Pons (tissue), 1 donor: ENCODE data around the gene ATP6V0A1.
A peak's percentile ranks its signal among the peaks of the same experiment; 100 is the strongest.
"Not testable (repeated sequence)": the region's sequence is repeated elsewhere in the genome, so short reads cannot be mapped to it uniquely, and the experiment has no call there.

ENCODE experiments used
- DNase-seq: peaks from one replicate; pipeline ENCODE4 v3.0.0-alpha.2; 2016; ENCODE audit warnings: low spot score

Gene ATP6V0A1

GRCh38 chr17:42519546-42520491 is 61.1 kb downstream of the ATP6V0A1 start:
- DNase-seq = peak; percentile 91

- no peak for DNase-seq
Measured at GRCh38 chr17:42520540-42520951, 61.9 kb downstream of the ATP6V0A1 start.

GRCh38 chr17:42521036-42521435 is 62.4 kb downstream of the ATP6V0A1 start:
- no peak for DNase-seq

- DNase-seq = no peak
Measured at GRCh38 chr17:42521666-42522262, 63.1 kb downstream of the ATP6V0A1 start.

- no peak for DNase-seq
Measured at GRCh38 chr17:42522263-42522790, 63.6 kb downstream of the ATP6V0A1 start.

GRCh38 chr17:42522798-42523278 is 64.2 kb downstream of the ATP6V0A1 start:
- no peak for DNase-seq

GRCh38 chr17:42525221-42525620 is 66.5 kb downstream of the ATP6V0A1 start:
- no peak for DNase-seq

GRCh38 chr17:42526031-42526444 is 67.4 kb downstream of the ATP6V0A1 start:
- no peak for DNase-seq

- no peak for DNase-seq
Measured at GRCh38 chr17:42527932-42528331, 69.3 kb downstream of the ATP6V0A1 start.

- DNase-seq = no peak
Measured at GRCh38 chr17:42529061-42529460, 70.4 kb downstream of the ATP6V0A1 start.

- DNase-seq = no peak
Measured at GRCh38 chr17:42530952-42531454, 72.3 kb downstream of the ATP6V0A1 start.

GRCh38 chr17:42531455-42532354 is 73.0 kb downstream of the ATP6V0A1 start:
- no peak for DNase-seq

GRCh38 chr17:42535155-42536047 is 76.7 kb downstream of the ATP6V0A1 start:
- no peak for DNase-seq

- DNase-seq = peak; percentile 93
Measured at GRCh38 chr17:42536048-42536371, 77.3 kb downstream of the ATP6V0A1 start, which contains the start of gene NAGLU. NAGLU (plus strand) TSS chr17:42536241; CDS start chr17:42536273, 32 bp downstream.

- no peak for DNase-seq
Measured at GRCh38 chr17:42536372-42537155, 77.9 kb downstream of the ATP6V0A1 start.

GRCh38 chr17:42537156-42537805 is 78.6 kb downstream of the ATP6V0A1 start:
- DNase-seq = no peak

- no peak for DNase-seq
Measured at GRCh38 chr17:42537826-42538451, 79.3 kb downstream of the ATP6V0A1 start.

GRCh38 chr17:42538482-42538881 is 79.8 kb downstream of the ATP6V0A1 start:
- no peak for DNase-seq

- DNase-seq = not testable (repeated sequence)
Measured at GRCh38 chr17:42540558-42540957, 81.9 kb downstream of the ATP6V0A1 start.
